ENCODE results near the gene PRSS58.

GRCh38 chr7:142228537-142229104, 29.2 kb downstream of the PRSS58 start:
- TF ChIP-seq CTCF (IDR thresholded peaks at IDR 0.05) (no peak), POLR2A (IDR thresholded peaks at IDR 0.05) (no peak)

Measured in right lobe of liver (tissue), 4 donors.